H7 (cell line): ENCODE results near the gene NLGN3. TPM values are rescaled to one million over a fixed set of nuclear protein-coding genes. Genes with fewer than 3 reads are reported as not detected.

ENCODE experiments used
- DNase-seq: peaks from one replicate; pipeline ENCODE4 v3.0.0; 2012
- H3K27me3 ChIP-seq: 2 replicates; pipeline ENCODE4 v1.6.0; 2011; ENCODE audit warnings: mild to moderate bottlenecking, low read length; ENCODE audit not compliant: control insufficient read depth, insufficient read depth
- H3K36me3 ChIP-seq: replicated peaks from 2 replicates; pipeline ENCODE4 v1.5.1; 2011; ENCODE audit warnings: low read length; ENCODE audit not compliant: control insufficient read depth, insufficient read depth
- H3K4me3 ChIP-seq: 2 replicates; pipeline ENCODE4 v1.5.1; 2011; ENCODE audit warnings: low read depth, mild to moderate bottlenecking, control low read depth, low read length, moderate library complexity; ENCODE audit not compliant: insufficient read depth
- total RNA-seq: library from RNA; depleted of rRNA; stranded (reverse); fragments of >200 nt; shearing (Covaris generic); gene quantifications from 2 replicates; pipeline ENCODE4 v1.2.3, GENCODE V29; 2014; rRNA removed

Gene NLGN3
- total RNA-seq, 1 experiment from 2014 or later: 4.6 TPM

GRCh38 chrX:71195964-71196649 is 51.5 kb downstream of the NLGN3 start:
- H3K4me3 ChIP-seq: no peak overlapping the region
- no peaks in the 10 kb centered on the region for H3K36me3 ChIP-seq
- DNase-seq: peak; percentile 56
- no peaks in the 10 kb centered on the region for H3K27me3 ChIP-seq

GRCh38 chrX:71198066-71198465 is 53.4 kb downstream of the NLGN3 start:
- DNase-seq: no peak
- Histone ChIP-seq H3K27me3 (no peaks in the 10 kb centered on the region), H3K36me3 (no peaks in the 10 kb centered on the region), H3K4me3 (no peak overlapping the region)

GRCh38 chrX:71199252-71200008 is 54.8 kb downstream of the NLGN3 start:
- Histone ChIP-seq H3K36me3 (no peaks in the 10 kb centered on the region), H3K4me3 (no peak overlapping the region), H3K27me3 (no peaks in the 10 kb centered on the region)
- DNase-seq: no peak

- no peak overlapping the region for H3K4me3 ChIP-seq
- DNase-seq: no peak
- no peaks in the 10 kb centered on the region for H3K36me3 ChIP-seq
- H3K27me3 ChIP-seq: no peaks in the 10 kb centered on the region
Measured at GRCh38 chrX:71210816-71211215, 66.2 kb downstream of the NLGN3 start.

GRCh38 chrX:71212536-71212935 is 67.9 kb downstream of the NLGN3 start:
- Histone ChIP-seq H3K27me3 (no peaks in the 10 kb centered on the region), H3K36me3 (no peaks in the 10 kb centered on the region), H3K4me3 (no peak overlapping the region)
- DNase-seq: no peak

- DNase-seq: no peak
- no peak overlapping the region for H3K4me3 ChIP-seq
- H3K36me3 ChIP-seq: no peaks in the 10 kb centered on the region
- H3K27me3 ChIP-seq: no peaks in the 10 kb centered on the region
Measured at GRCh38 chrX:71214152-71214551, 69.5 kb downstream of the NLGN3 start.

GRCh38 chrX:71214604-71215337 is 70.1 kb downstream of the NLGN3 start:
- Histone ChIP-seq H3K4me3 (no peak overlapping the region), H3K36me3 (no peaks in the 10 kb centered on the region)
- no peak for DNase-seq

GRCh38 chrX:71215338-71215912 is 70.8 kb downstream of the NLGN3 start:
- Histone ChIP-seq H3K4me3 (no peak overlapping the region), H3K36me3 (no peaks in the 10 kb centered on the region), H3K27me3 (no peaks in the 10 kb centered on the region)
- no peak for DNase-seq

More at GRCh38 chrX:71214604-71215337, 70.1 kb downstream of the NLGN3 start:
- H3K27me3 ChIP-seq: no peaks in the 10 kb centered on the region

GRCh38 chrX:71216485-71216884 is 71.8 kb downstream of the NLGN3 start:
- Histone ChIP-seq H3K4me3 (no peak overlapping the region), H3K27me3 (no peaks in the 10 kb centered on the region), H3K36me3 (no peaks in the 10 kb centered on the region)
- DNase-seq: no peak

- Histone ChIP-seq H3K27me3 (no peaks in the 10 kb centered on the region), H3K4me3 (no peak overlapping the region), H3K36me3 (no peaks in the 10 kb centered on the region)
- no peak for DNase-seq
Measured at GRCh38 chrX:71217298-71217697, 72.7 kb downstream of the NLGN3 start.

Other genes starting within 250 kb of the NLGN3 start
- 0.03 and 0.37 TPM in 2 replicates for gene TEX11, start 236.1 kb upstream of the NLGN3 start, total RNA-seq
- gene SLC7A3, start 213.7 kb upstream of the NLGN3 start, total RNA-seq: 51.6 and 71.6 TPM in 2 replicates
- 66.3 and 85.8 TPM in 2 replicates for gene SNX12, start 76.5 kb upstream of the NLGN3 start, total RNA-seq
- 15.4 and 18.6 TPM in 2 replicates for gene FOXO4, start 49.0 kb upstream of the NLGN3 start, total RNA-seq
- 3.8 TPM in 1 of 2 replicates, not detected in the other for gene CXorf65, start 38.1 kb upstream of the NLGN3 start, total RNA-seq
- gene IL2RG, start 33.3 kb upstream of the NLGN3 start, total RNA-seq: not detected in 2 replicates
- 19.0 and 24.1 TPM in 2 replicates for gene MED12, start 26.2 kb upstream of the NLGN3 start, total RNA-seq
- gene GJB1, start 78.4 kb downstream of the NLGN3 start, total RNA-seq: 0.10 TPM in 1 of 2 replicates, not detected in the other
- gene ZMYM3, start 109.3 kb downstream of the NLGN3 start, total RNA-seq: 46.4 and 48.9 TPM in 2 replicates
- gene NONO, start 138.8 kb downstream of the NLGN3 start, total RNA-seq: 645 and 665 TPM in 2 replicates
- gene ITGB1BP2, start 156.9 kb downstream of the NLGN3 start, total RNA-seq: 0.66 and 4.2 TPM in 2 replicates
- 6.6 and 15.6 TPM in 2 replicates for gene TAF1, start 221.5 kb downstream of the NLGN3 start, total RNA-seq